ENCODE data around the gene GADD45B.

GRCh38 chr19:2507109-2507508 is 31.2 kb downstream of the GADD45B start:
- TF ChIP-seq CTCF (IDR thresholded peaks at IDR 0.05) (no peak), POLR2A (IDR thresholded peaks at IDR 0.05) (no peak)
